Suppressor macrophage treated with lipopolysaccharide for 4 hours (primary cell): Measurements from ENCODE around the gene FAM124A.
A peak's percentile ranks its signal among the peaks of the same experiment; 100 is the strongest.

Source experiments
- DNase-seq: peaks from one replicate; pipeline ENCODE4 v3.0.0-alpha.2; 2020

Gene FAM124A

DNA sequence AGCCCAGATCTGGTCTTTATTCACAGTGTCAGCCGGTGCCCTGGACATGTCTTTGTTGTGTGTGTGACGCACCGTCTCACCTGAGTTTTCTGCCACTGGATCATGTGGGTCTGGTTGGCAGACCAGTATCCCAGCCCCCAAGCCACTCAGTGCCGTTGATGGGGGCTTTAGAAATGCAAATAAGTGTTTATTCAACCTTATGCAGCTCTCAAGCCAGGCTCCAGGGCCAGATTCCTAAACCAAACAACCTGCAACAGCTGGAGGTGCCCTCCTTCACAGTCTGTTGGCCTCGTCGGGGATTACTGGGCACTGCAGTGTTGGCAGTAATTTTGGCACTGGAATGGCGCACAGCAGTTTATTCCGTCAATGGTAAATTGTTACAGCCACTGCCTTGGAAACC, 21.6 kb downstream of the FAM124A start:
- no peak for DNase-seq

DNA sequence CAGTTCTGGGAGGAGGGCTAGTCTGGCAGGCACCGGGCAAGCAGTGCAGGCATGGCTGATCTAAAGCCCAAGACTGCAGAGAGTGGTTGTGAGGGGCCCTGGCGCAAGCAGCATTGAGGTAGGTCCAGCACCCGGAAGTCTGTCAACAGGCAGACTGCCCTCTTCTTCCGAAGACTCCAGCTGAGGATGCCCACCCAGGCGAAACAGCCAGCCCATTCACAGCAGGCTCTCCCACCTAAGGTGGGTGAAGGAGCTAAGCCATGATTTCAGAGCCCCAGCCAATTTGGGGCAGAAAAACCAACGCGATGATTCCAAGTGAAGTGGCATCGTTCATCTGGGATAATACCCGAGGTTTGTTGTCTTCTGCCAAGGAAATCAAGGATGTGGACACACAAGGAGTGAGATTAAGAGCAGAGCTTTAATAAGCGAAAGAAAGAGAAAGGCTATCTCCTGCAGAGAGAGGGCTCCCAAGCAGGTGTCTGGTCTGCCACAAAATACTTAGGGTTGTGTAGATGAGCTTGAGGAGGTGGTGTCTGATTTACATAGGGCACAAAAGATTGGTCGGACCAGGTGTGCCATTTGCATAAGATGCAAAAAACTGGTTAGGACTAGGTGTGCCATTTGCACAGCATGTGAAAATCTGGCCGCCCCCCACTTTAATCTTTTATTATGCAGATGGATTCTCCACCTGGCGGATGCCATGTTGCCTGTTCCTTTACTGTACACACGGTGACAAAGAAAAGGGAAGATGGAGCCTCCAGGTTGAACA, 22.6 kb downstream of the FAM124A start:
- no peak for DNase-seq

DNA sequence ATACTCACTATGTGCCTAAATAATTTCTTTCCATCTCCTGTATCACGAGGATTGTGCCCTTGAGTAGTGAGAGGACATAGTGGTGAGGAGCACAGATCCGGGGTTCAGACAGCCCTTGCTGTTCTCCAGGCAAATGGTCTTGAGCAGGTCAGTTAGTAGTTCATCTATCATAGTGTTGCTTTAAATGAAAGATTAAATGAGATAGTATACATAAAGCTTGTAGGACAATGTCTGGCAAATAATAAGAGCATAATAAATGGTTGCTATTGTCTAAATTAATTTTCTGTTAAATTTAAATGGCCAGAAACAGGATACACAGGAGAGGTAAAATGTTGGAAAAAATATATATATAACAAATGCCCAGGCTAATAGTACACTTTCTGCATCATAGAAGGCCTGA, 23.4 kb downstream of the FAM124A start:
- no peak for DNase-seq

DNA sequence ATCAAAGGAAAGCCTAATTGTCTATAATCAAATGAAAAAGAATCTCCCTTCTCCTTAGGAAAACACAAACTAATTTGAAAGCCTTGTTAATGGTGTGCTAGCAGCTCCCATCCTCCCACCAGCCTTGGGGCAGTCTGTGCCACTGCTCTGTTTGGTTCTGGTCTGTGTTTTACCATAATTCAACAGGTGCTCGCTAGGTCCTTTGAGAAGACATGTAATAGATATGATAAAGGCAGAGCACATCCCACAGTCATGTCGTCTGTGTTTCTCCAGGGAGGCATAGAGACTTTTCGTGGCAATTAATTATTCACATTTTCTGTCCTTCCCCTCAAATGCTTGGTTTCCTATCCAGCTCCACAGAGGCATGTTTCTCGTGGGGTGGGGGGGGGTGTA, 23.8 kb downstream of the FAM124A start:
- no peak for DNase-seq

DNA sequence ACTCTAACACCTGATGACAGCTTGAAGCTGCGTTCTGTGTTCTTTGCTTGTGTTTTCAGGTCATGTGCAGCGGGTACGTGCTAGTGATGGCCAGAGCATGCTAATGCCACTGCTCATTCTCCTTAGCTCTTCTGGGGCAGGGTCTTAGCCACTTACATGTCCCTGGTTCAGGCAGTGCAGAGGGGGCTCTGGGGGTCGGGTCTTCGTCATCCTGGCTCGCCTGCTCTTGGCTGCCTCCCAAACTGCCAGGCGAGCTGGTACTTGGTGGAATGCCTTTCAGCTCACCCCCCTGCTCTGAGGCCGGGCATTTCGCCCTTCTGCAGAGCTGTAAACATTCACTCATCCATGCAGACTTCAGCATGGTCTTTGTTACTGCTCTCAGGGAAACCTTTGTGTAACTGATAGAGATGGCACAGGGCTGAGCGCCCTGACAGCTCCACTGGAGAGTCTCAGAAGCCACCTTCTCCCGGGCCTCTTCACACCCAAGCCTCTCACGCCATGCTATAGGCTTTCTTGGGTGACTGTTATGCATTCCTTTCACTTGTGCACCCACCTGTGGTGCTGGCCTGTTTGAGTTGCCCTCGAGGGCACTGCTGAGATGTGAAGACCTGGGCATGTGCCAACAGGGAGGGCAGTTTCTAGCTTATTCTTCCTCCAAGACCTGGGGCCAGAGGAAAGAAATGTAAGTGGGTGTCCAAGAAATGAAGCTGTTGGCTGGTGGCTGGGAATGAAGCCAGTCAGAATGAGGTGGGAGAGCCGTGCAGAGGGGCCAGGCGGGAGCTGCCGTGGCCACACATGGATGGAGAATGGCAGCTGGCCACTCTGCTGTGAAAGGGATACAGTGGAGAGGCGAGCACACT, 24.4 kb downstream of the FAM124A start:
- DNase-seq: no peak

DNA sequence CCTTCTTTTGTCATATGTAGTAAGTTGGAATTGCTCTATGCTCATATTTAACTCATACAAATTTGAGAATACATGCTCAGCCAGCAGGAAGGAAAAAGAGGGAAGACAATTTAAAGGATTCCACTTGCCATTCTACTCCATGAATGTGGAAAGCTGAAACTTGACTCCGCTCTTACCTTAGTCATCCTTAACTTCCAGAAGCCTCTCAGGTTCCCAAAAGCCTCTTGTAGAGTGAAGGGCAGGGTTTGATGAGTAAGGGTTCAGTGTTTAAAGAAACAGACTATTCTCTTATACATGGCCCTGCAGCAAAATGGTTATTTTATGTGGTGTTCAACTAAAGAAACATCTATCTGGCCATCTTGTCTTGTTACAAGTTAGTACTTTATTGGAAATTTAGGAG, 27.1 kb downstream of the FAM124A start:
- DNase-seq: no peak

DNA sequence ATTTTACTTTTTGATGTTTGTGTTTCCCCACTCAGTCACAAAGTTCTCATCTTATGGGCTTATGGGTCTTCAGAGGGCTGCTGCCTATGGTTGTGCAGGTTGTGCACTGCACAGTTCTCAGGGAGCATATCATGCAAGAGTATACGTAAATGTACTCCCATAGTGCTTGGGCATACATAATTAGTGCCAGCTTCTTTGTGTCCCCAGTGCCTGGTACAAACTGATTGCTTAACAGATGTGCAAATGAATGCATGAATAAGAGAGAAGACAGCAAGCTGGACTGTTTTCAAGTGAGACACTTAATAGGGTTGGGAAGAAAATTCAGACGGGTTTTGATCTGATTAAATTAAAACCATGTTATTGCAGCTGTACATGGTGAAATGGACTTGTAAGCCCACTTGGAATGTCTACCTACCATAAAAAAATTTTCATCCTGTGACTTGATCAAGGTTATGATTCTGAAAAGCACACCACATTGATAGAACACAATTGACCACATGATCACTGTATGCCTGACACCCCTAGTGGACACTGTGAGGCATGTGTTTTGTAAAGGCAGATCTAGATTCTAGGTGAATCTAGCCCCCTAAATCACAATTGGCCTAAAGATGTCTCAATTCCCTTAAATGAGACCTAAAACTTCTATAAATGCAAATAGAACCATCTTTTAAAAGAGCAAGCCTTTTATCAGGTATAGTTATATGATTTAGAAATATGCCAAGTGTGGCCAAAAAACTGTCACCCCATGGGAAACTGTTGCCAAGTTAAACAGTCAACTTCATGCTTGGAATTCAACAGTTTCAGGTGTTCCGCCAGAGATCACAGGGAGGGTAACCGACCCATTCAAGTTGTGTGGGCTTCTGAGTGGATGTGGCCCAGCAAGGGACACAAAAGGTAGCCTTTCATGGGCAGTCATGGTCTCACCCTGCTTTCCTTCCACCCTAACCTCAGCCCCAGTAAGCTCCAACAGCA, 27.9 kb downstream of the FAM124A start:
- no peak for DNase-seq

DNA sequence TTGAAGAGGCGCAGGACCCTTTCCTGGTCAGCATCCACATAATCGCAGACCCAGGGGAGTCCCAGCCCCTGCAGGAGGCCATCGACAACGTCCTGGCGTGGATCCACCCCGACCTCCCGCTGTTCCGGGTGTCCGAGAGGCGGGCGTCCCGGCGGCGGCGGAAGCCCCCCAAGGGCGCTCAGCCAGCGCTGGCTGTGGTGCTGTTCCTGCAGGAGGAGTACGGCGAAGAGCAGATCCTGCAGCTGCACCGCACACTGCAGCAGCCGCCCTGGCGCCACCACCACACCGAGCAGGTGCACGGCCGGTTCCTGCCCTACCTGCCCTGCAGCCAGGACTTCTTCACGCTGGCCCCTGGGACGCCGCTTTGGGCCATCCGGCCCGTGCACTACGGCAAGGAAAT, 29.3 kb downstream of the FAM124A start:
- no peak for DNase-seq

DNA sequence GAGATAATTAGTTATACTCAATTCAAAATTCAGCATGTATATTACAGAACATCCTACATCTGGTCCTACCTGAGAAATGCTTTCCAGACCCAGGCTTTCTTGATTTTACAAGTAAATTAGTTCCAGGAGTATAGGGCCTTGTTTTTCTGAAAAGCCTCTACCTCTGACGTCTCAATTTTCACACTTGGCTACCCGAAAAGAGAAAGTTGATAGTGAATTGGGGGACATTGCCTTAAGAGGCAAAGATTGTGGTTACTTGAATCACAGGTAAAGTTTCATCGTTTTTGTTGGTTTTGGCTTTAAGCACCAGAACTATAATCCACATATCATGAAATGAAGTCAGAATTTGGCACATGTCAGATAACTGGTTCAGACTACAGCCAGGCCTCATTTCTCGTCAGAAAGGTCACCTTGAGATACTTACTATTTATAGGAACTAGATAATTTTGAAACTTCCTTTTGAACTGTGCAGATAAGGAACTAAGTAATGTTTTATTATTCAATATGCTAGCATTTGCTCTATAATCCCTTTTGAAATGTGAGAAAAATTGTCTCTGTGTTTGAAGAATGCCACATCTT, 30.8 kb downstream of the FAM124A start:
- peak; percentile 27 for DNase-seq

DNA sequence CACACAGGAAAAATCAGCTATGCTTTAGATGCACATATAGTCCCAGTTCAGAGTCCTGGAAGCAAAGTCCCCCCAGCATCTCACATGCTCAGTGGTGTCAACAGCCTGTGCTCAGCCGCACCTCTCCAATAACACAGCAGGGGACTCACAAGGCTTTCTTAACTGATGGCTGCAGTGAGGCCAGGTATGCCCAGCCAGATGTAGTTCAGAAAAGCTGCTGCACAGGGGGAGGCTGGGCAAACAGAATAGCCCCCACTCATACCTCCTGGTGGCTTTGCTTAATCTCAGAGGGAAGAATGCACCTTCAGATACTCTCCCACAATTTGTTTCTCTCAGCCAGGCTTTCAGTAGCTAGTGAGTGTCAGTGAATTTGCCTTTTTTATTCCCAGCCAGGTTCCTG, 33.4 kb downstream of the FAM124A start:
- DNase-seq: no peak

DNA sequence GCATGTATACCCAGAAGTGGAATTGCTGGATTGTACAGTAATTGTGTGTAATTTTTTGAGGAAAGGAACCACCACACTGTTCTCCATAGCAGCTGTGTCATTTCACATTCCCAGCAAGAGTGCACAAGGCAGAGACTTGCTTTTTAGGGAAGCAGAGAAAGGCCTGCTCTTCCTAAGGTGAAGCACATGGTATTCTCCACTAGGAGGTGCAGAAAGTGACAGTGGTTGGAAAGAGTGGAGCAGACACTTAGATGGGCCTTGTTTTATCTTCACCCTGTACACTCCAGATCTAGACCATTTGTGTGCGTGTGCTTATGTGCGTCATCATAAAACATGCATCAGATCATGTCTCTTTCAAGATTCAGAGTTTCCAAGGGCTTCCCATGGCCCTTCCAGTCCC, 35.0 kb downstream of the FAM124A start:
- no peak for DNase-seq

DNA sequence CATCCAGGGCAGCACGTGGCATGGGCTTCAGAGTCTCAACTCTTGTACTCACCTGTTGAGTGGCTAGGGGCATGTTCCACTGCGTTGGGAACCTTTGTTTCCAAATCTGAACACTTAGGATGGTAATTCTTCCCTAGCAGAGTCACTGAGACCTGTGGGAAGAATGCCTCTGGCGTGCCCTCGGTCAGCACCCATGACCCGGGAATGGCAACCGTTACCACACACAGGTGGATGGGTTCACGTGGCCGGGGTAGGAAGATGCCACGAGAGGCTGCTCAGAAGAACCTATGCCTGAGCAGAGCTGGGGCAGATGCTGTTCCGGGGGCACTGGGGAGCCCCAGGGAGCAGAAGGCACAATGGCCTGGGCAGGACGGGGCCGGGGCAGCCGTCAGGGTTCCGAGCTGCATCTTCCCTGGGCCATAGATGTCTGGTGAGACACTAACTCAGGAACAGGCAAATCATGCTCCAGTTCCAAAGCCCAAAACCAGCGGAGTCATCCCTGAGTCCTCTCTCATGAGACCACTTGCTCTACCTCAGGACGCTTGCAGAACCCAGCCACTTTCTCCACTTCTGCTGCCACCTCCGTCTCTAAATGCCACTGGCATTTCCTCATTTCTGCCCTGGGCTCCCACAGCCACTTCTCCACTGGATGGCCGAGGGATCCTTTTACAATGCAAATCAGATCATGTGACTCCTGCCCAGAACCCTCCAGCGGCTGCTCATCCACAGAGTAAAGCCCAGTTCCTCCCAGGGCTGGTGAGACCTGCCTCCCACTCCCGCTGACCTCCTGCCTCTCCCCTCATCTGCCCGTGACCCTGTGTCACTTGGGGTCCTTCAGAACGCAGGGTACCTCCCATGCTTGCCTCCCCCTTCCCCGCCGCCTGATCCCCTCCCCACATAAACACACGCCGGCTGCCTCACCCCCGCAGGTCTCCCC, 36.7 kb downstream of the FAM124A start:
- peak; percentile 82 for DNase-seq

DNA sequence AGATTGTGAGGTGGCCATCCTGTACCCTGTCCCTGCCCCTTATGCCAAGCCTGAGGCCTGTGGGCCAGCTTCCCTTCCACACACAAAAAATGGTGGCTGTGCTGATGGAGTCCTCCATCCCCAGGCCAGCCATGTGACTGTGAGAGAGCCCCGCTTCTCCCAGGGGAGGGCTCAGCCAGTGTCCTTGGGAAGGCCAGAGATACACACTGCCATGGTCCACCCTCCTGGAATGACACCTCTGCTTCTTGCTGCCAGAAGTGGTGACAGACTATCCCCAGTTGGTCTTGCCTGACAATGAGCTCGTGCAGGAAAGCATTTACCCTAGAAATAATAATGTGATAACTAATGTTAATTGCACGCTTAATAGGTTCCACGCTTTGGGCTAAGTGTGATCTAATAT, 38.0 kb downstream of the FAM124A start:
- DNase-seq: no peak

DNA sequence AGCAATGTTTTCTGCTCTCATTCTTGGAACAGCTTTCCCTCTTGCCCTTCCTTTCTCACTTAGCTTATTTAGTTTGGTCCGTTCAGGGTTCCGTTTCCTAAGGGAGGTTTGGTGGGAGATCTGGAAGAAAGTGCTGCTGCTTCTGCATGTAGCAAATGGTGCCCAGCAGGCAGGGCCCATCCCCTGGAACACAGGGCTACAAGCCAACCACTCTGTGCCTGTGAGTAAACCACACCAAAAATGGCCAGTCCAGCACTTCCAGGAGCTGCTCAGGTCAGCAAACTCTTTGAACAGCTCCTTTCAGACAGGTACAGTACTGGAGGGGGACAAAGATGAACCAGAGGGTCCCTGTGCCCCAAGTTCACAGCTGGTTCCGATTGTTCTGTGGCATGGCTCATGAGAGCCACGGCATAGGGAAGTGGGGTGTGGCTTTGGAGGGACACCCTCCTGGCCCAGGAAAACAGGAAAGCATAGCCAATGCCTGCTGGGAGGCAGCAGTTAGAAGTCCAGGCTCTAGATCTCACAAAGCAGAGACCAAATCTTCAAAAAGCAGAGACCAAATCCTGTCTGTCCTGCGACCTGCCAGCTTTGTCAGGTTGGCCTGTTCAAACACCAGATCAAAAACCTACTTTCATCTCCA, 39.5 kb downstream of the FAM124A start:
- DNase-seq: no peak

DNA sequence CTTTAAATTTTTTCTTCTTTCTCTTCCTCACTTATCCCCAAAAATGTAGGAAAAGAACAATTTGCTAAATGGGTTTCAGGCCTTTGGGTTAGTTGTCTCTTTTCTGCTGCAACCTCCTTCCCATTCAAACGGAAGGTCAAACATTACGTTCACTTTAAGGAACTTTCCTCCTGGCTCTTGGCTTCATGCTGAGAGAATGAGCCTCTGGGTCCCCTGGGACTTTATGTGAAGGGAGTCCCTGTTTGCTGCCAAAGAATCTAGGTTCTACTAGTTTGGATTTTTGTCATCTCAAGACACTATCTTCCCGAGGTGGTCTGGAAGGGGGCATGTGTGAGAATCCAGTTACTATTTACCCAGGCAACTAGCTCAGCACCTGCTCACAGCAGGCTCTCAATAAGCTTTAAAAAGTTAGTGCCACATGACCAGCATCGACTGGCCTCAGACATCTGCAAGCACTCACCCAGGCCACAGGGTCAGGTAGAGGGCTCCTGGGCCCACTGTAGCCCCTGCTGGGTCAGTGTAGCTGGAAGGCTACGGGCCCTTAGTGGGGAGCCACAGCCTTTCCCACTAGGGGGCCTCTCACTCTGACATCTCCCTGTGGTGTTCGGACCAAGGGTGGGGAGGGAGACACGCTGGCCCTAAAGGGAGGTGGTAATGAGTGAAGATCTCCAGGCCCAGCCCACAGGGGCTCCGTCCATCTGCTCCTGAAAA, 40.5 kb downstream of the FAM124A start:
- DNase-seq: no peak

DNA sequence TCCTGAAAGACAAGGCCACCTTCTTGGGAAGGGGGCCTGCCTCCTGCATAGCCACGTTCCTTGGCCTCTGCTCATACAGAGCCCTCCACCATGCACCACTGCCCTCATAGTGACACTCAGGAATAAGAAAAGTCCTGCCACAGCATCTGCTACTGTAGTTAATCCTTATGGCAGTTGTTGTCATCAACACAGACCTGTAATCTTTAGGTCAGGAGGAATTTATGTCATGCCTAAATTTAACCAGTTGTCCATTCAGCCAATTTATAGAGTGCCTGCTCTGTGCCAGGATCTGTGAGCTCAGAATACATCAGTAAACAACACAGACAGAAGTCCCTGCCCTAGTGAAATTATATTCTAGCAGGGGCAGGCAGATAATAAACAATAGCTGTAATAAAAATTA, 44.4 kb downstream of the FAM124A start:
- no peak for DNase-seq

DNA sequence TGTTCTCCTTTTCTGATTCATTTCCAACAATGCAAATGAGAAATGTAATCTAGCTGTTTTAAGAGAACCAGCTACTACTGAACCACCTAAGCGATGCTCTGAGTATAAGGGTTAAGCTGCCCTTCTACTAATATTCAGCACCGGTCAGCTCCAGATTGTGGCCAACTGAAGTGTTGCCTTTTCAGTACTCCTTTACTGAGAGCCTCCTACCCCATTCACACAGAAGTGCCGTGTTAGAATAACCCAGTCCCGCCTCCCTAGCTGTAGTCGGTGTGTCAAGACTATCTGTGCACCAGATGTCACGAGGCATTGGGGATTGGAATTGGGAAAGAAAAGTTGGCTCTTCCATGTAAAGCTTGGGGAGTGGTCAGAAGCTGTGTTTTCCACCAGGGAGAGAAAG, 45.4 kb downstream of the FAM124A start:
- no peak for DNase-seq

DNA sequence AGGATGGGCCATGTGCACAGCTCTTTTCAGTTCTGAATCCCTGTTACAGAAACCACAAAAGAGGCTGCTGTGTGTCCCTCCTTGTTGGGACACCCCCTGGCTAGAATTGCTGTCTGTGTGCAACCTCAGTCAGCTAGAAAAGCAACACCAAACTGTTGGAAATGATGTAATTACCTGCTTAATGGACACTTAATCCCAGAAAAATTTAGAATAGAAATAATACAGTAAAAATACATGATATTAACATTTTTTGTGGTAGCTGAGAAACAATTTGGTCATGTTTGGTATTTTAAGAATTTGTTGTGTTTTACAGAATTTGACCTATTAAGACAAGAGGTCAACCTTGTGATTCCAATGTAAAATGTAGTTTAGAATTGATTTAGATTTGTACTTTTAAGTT, 46.8 kb downstream of the FAM124A start:
- DNase-seq: no peak

DNA sequence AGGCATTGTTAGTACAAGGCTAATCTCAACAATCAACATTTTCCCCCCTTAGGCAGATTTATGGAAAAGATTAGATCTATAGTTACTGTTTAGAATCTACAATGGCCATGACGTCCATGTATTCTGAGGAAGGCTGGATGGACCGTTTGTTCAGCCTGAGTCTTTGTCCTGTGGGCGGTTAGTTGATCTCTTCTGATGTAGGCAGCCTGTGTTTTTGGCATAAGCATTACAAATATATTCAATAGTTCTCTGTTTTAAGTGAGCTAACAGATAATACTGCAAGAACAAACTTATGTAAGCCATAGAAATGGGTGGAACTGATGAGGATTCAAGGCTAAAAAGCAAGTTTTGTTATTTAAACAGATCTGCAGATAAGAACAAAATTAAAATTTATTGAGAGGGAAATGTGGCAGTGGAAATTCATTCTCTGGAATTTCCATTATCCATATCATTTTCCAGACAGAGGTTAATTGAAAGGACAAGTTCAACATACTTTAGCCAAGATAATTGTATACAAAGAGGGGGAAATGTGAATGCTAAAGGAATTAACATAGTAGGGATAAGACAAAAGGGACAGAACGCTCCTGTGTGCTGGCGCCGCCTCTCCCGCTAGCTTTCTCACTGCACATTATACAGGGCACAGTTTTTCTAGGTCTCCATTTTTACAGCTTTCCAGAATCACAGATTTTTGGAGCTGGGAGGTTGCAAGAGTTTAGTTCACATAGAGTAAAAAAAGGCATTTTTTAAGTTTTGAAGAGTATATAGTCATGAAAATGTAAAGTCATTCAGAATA, 48.6 kb downstream of the FAM124A start:
- DNase-seq: no peak
